ENCODE data around the gene CACNA1H.

The CACNA1H gene

GRCh38 chr16:1213231-1213630 lies 60.3 kb downstream of the CACNA1H start:
- H3K9me3 ChIP-seq (ENCODE audit: control insufficient read depth in 1 of 2, low read length in 2 of 2): no peaks in the 10 kb centered on the region
- H3K27me3 ChIP-seq (ENCODE audit: low read depth, low read length): no peaks in the 10 kb centered on the region
- H3K4me3 ChIP-seq (ENCODE audit: low read depth in 1 of 2, low read length in 2 of 2): no peak overlapping the region
- peaks cover 0 to 83% of the 10 kb centered on the region in 2 donors for H3K36me3 ChIP-seq (ENCODE audit: control insufficient read depth in 1 of 2, insufficient read depth in 2 of 2, low read length in 2 of 2)
- no peaks in the 10 kb centered on the region for H3K4me1 ChIP-seq (ENCODE audit: control insufficient read depth in 1 of 2, insufficient read depth in 2 of 2, low read length in 2 of 2)
- H3K27ac ChIP-seq (ENCODE audit: low read length): no peak overlapping the region

- H3K9me3 ChIP-seq (ENCODE audit: control insufficient read depth in 1 of 2, low read length in 2 of 2): no peaks in the 10 kb centered on the region
- peaks cover 0 to 84% of the 10 kb centered on the region in 2 donors for H3K36me3 ChIP-seq (ENCODE audit: control insufficient read depth in 1 of 2, insufficient read depth in 2 of 2, low read length in 2 of 2)
- no peaks in the 10 kb centered on the region for H3K27me3 ChIP-seq (ENCODE audit: low read depth, low read length)
- no peak overlapping the region for H3K27ac ChIP-seq (ENCODE audit: low read length)
- H3K4me1 ChIP-seq (ENCODE audit: control insufficient read depth in 1 of 2, insufficient read depth in 2 of 2, low read length in 2 of 2): no peaks in the 10 kb centered on the region
- no peak overlapping the region for H3K4me3 ChIP-seq (ENCODE audit: low read depth in 1 of 2, low read length in 2 of 2)
Measured at GRCh38 chr16:1213796-1214372, 61.0 kb downstream of the CACNA1H start.

GRCh38 chr16:1214719-1215118 lies 61.8 kb downstream of the CACNA1H start:
- peaks cover 0 to 88% of the 10 kb centered on the region in 2 donors for H3K36me3 ChIP-seq (ENCODE audit: control insufficient read depth in 1 of 2, insufficient read depth in 2 of 2, low read length in 2 of 2)
- H3K4me1 ChIP-seq (ENCODE audit: control insufficient read depth in 1 of 2, insufficient read depth in 2 of 2, low read length in 2 of 2): no peaks in the 10 kb centered on the region
- H3K27ac ChIP-seq (ENCODE audit: low read length): no peak overlapping the region
- no peaks in the 10 kb centered on the region for H3K9me3 ChIP-seq (ENCODE audit: control insufficient read depth in 1 of 2, low read length in 2 of 2)
- no peaks in the 10 kb centered on the region for H3K27me3 ChIP-seq (ENCODE audit: low read depth, low read length)
- H3K4me3 ChIP-seq (ENCODE audit: low read depth in 1 of 2, low read length in 2 of 2): no peak overlapping the region

GRCh38 chr16:1215574-1216295 lies 62.8 kb downstream of the CACNA1H start:
- H3K4me1 ChIP-seq (ENCODE audit: control insufficient read depth in 1 of 2, insufficient read depth in 2 of 2, low read length in 2 of 2): no peaks in the 10 kb centered on the region
- H3K4me3 ChIP-seq (ENCODE audit: low read depth in 1 of 2, low read length in 2 of 2): no peak overlapping the region
- no peak overlapping the region for H3K27ac ChIP-seq (ENCODE audit: low read length)
- H3K9me3 ChIP-seq (ENCODE audit: control insufficient read depth in 1 of 2, low read length in 2 of 2): no peaks in the 10 kb centered on the region
- peaks cover 0 to 92% of the 10 kb centered on the region in 2 donors for H3K36me3 ChIP-seq (ENCODE audit: control insufficient read depth in 1 of 2, insufficient read depth in 2 of 2, low read length in 2 of 2)
- H3K27me3 ChIP-seq (ENCODE audit: low read depth, low read length): no peaks in the 10 kb centered on the region

- Histone ChIP-seq H3K4me3 (ENCODE audit: low read depth in 1 of 2, low read length in 2 of 2) (no peak overlapping the region), H3K4me1 (ENCODE audit: control insufficient read depth in 1 of 2, insufficient read depth in 2 of 2, low read length in 2 of 2) (no peaks in the 10 kb centered on the region), H3K27me3 (ENCODE audit: low read depth, low read length) (no peaks in the 10 kb centered on the region), H3K9me3 (ENCODE audit: control insufficient read depth in 1 of 2, low read length in 2 of 2) (no peaks in the 10 kb centered on the region), H3K27ac (ENCODE audit: low read length) (no peak overlapping the region), H3K36me3 (ENCODE audit: control insufficient read depth in 1 of 2, insufficient read depth in 2 of 2, low read length in 2 of 2) (peaks cover 0 to 89% of the 10 kb centered on the region in 2 donors)
Measured at GRCh38 chr16:1216296-1216619, 63.4 kb downstream of the CACNA1H start.

- Histone ChIP-seq H3K36me3 (ENCODE audit: control insufficient read depth in 1 of 2, insufficient read depth in 2 of 2, low read length in 2 of 2) (peaks cover 0 to 83% of the 10 kb centered on the region in 2 donors), H3K4me3 (ENCODE audit: low read depth in 1 of 2, low read length in 2 of 2) (no peak overlapping the region), H3K4me1 (ENCODE audit: control insufficient read depth in 1 of 2, insufficient read depth in 2 of 2, low read length in 2 of 2) (no peaks in the 10 kb centered on the region), H3K9me3 (ENCODE audit: control insufficient read depth in 1 of 2, low read length in 2 of 2) (no peaks in the 10 kb centered on the region), H3K27me3 (ENCODE audit: low read depth, low read length) (no peaks in the 10 kb centered on the region), H3K27ac (ENCODE audit: low read length) (no peak overlapping the region)
Measured at GRCh38 chr16:1216681-1217400, 63.9 kb downstream of the CACNA1H start.

GRCh38 chr16:1217526-1217925 lies 64.6 kb downstream of the CACNA1H start:
- Histone ChIP-seq H3K4me1 (ENCODE audit: control insufficient read depth in 1 of 2, insufficient read depth in 2 of 2, low read length in 2 of 2) (no peaks in the 10 kb centered on the region), H3K36me3 (ENCODE audit: control insufficient read depth in 1 of 2, insufficient read depth in 2 of 2, low read length in 2 of 2) (peaks cover 0 to 77% of the 10 kb centered on the region in 2 donors), H3K4me3 (ENCODE audit: low read depth in 1 of 2, low read length in 2 of 2) (no peak overlapping the region), H3K27ac (ENCODE audit: low read length) (no peak overlapping the region), H3K27me3 (ENCODE audit: low read depth, low read length) (no peaks in the 10 kb centered on the region), H3K9me3 (ENCODE audit: control insufficient read depth in 1 of 2, low read length in 2 of 2) (no peaks in the 10 kb centered on the region)

GRCh38 chr16:1218061-1218929 lies 65.4 kb downstream of the CACNA1H start:
- no peaks in the 10 kb centered on the region for H3K4me1 ChIP-seq (ENCODE audit: control insufficient read depth in 1 of 2, insufficient read depth in 2 of 2, low read length in 2 of 2)
- no peaks in the 10 kb centered on the region for H3K27me3 ChIP-seq (ENCODE audit: low read depth, low read length)
- no peak overlapping the region for H3K4me3 ChIP-seq (ENCODE audit: low read depth in 1 of 2, low read length in 2 of 2)
- no peaks in the 10 kb centered on the region for H3K9me3 ChIP-seq (ENCODE audit: control insufficient read depth in 1 of 2, low read length in 2 of 2)
- peaks cover 0 to 69% of the 10 kb centered on the region in 2 donors for H3K36me3 ChIP-seq (ENCODE audit: control insufficient read depth in 1 of 2, insufficient read depth in 2 of 2, low read length in 2 of 2)
- no peak overlapping the region for H3K27ac ChIP-seq (ENCODE audit: low read length)

- Histone ChIP-seq H3K9me3 (ENCODE audit: control insufficient read depth in 1 of 2, low read length in 2 of 2) (no peaks in the 10 kb centered on the region), H3K4me1 (ENCODE audit: control insufficient read depth in 1 of 2, insufficient read depth in 2 of 2, low read length in 2 of 2) (no peaks in the 10 kb centered on the region), H3K36me3 (ENCODE audit: control insufficient read depth in 1 of 2, insufficient read depth in 2 of 2, low read length in 2 of 2) (peaks cover 0 to 61% of the 10 kb centered on the region in 2 donors), H3K27me3 (ENCODE audit: low read depth, low read length) (no peaks in the 10 kb centered on the region), H3K27ac (ENCODE audit: low read length) (no peak overlapping the region), H3K4me3 (ENCODE audit: low read depth in 1 of 2, low read length in 2 of 2) (no peak overlapping the region)
Measured at GRCh38 chr16:1218930-1219611, 66.2 kb downstream of the CACNA1H start.

- Histone ChIP-seq H3K27me3 (ENCODE audit: low read depth, low read length) (no peaks in the 10 kb centered on the region), H3K27ac (ENCODE audit: low read length) (no peak overlapping the region), H3K4me3 (ENCODE audit: low read depth in 1 of 2, low read length in 2 of 2) (no peak overlapping the region), H3K9me3 (ENCODE audit: control insufficient read depth in 1 of 2, low read length in 2 of 2) (no peaks in the 10 kb centered on the region), H3K36me3 (ENCODE audit: control insufficient read depth in 1 of 2, insufficient read depth in 2 of 2, low read length in 2 of 2) (peaks cover 0 to 54% of the 10 kb centered on the region in 2 donors), H3K4me1 (ENCODE audit: control insufficient read depth in 1 of 2, insufficient read depth in 2 of 2, low read length in 2 of 2) (no peaks in the 10 kb centered on the region)
Measured at GRCh38 chr16:1220098-1220728, 67.3 kb downstream of the CACNA1H start.

All from muscle layer of duodenum (tissue), 2 donors.